ENCODE results near the gene TBL3. TPM values are rescaled to one million over a fixed set of nuclear protein-coding genes. Genes with fewer than 3 reads are reported as not detected.

The TBL3 gene
- polyA plus RNA-seq, 2 of the 4 experiments (the other 2 are of a cell fraction), result 21.9 to 42.8 TPM

- Histone ChIP-seq H3K4me1 (peaks cover 11% of the 10 kb centered on the region; the same call in 2 of the 3 replicates), H3K27ac (no peak overlapping the region), H3K4me2 (no peak overlapping the region), H3K9me3 (no peaks in the 10 kb centered on the region), H3K4me3 (no peak overlapping the region)
- ChIA-PET CTCF (interaction anchor here (1.8 kb wide), 1 partner anchor 28 kb away, joined by 6 read pairs; no protein-coding TSS in a partner anchor), POLR2A (interaction anchor here (5.1 kb wide), 1 partner anchor 11 kb away, joined by 17 read pairs; the partner anchor contains the start of gene RPS2)
- TF ChIP-seq POLR2AphosphoS2 (conservative IDR thresholded peaks at IDR 0.05; ENCODE audit: low read length) (no peak), E2F6 (IDR thresholded peaks at IDR 0.05; ENCODE audit: borderline replicate concordance, low read depth) (no peak), HOXB13 (CRISPR knock-in tag; IDR thresholded peaks at IDR 0.05; ENCODE audit: low read depth) (no peak), MAZ (IDR thresholded peaks at IDR 0.05; ENCODE audit: borderline replicate concordance, low read depth, low read length) (no peak), ZFP36 (IDR thresholded peaks at IDR 0.05; ENCODE audit: borderline replicate concordance, partially characterized antibody) (no peak), ZNF302 (CRISPR knock-in tag; IDR thresholded peaks at IDR 0.05) (no peak), NFE2L2 (conservative IDR thresholded peaks at IDR 0.05; ENCODE audit: low read length) (no peak)
- DNase-seq (ENCODE audit: low read depth in 1 of 2, low spot score in 1 of 2) (no peak), FAIRE-seq (no peak), ATAC-seq (no peak)
- 96% methylated on average over 7 of the region's 8 CpGs for WGBS (ENCODE audit: missing lambda C conversion rate)
Observed at GRCh38 chr16:1976216-1976520, 4.3 kb downstream of the TBL3 start.

GRCh38 chr16:1976951-1977874, 5.4 kb downstream of the TBL3 start:
- WGBS (ENCODE audit: missing lambda C conversion rate), result 88% methylated on average over 29 of the region's 33 CpGs
- Histone ChIP-seq H3K27ac (no peak overlapping the region), H3K4me2 (no peak overlapping the region), H3K4me3 (no peak overlapping the region), H3K9me3 (no peaks in the 10 kb centered on the region), H3K4me1 (peaks cover 20% of the 10 kb centered on the region)
- ChIA-PET POLR2A (interaction anchor here (5.1 kb wide), 1 partner anchor 12 kb away, joined by 17 read pairs; the partner anchor contains the start of gene RPS2), CTCF (interaction anchor here (0.9 to 1.3 kb wide), 6 partner anchors 11 to 163 kb away, joined by 3 to 6 read pairs (median 4); partner anchors contain the start of gene NDUFB10)
- DNase-seq (ENCODE audit: low read depth in 1 of 2, low spot score in 1 of 2) (no peak), ATAC-seq (no peak), FAIRE-seq (no peak)
- no peak for TF ChIP-seq E2F6 (IDR thresholded peaks at IDR 0.05; ENCODE audit: borderline replicate concordance, low read depth)
- no peak for TF ChIP-seq FOSL2 (IDR thresholded peaks at IDR 0.05)
- TF ChIP-seq FOSL2 (CRISPR knock-in tag; IDR thresholded peaks at IDR 0.05), result no peak
- TF ChIP-seq KDM1A (IDR thresholded peaks at IDR 0.05; ENCODE audit: low read depth), result no peak
- no peak for TF ChIP-seq EHF (CRISPR knock-in tag; IDR thresholded peaks at IDR 0.05)
- no peak for TF ChIP-seq TFCP2L1 (CRISPR knock-in tag; IDR thresholded peaks at IDR 0.05)
- no peak for TF ChIP-seq JUN (IDR thresholded peaks at IDR 0.05)
- no peak for TF ChIP-seq BHLHE40 (IDR thresholded peaks at IDR 0.05; ENCODE audit: low read depth, low read length)
- TF ChIP-seq REST (IDR thresholded peaks at IDR 0.05), result no peak
- no peak for TF ChIP-seq CBX2 (IDR thresholded peaks at IDR 0.05; ENCODE audit: borderline replicate concordance, low read depth)
- TF ChIP-seq SREBF2 (IDR thresholded peaks at IDR 0.05), result no peak
- TF ChIP-seq, protein P1, sequence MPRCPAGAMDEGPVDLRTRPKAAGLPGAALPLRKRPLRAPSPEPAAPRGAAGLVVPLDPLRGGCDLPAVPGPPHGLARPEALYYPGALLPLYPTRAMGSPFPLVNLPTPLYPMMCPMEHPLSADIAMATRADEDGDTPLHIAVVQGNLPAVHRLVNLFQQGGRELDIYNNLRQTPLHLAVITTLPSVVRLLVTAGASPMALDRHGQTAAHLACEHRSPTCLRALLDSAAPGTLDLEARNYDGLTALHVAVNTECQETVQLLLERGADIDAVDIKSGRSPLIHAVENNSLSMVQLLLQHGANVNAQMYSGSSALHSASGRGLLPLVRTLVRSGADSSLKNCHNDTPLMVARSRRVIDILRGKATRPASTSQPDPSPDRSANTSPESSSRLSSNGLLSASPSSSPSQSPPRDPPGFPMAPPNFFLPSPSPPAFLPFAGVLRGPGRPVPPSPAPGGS (IDR thresholded peaks at IDR 0.05), result no peak
